A549 (cell line): ENCODE measurements around the gene ADGRG3. TPM values are rescaled to one million over a fixed set of nuclear protein-coding genes. Genes with fewer than 3 reads are reported as not detected.

ENCODE experiments used
- ATAC-seq, 2 experiments: fragments of 200-7000 bp in 1 of 2; fragments of >200 bp in 1 of 2; cut with Nextera tagmentation in 1 of 2; cut with Tn5 transposase in 1 of 2; 3 replicates each; pipeline versions ENCODE4 v1.8.0 to v1.9.1; 2018 to 2020; ENCODE audit warnings: mild to moderate bottlenecking in 1 of 2, moderate library complexity in 1 of 2
- CTCF ChIA-PET: fragments of 300-600 bp; sonication (Branson Sonifier 250); formaldehyde crosslinking; extraction: SDS; loops from one replicate; lab custom pipeline; 2021; ENCODE audit warnings: antibody characterized with exemption, inconsistent platforms; lab: Yijun Ruan, JAX
- POLR2A ChIA-PET: fragments of 350-600 bp; formaldehyde crosslinking; extraction: SDS; loops from one replicate; lab custom pipeline; 2021; ENCODE audit warnings: antibody characterized with exemption, inconsistent platforms; lab: Yijun Ruan, JAX
- DNase-seq, 2 experiments: peaks; one replicate each; pipeline versions ENCODE4 v3.0.0 to v3.0.0-alpha.2; 2011 to 2016; ENCODE audit warnings: low read depth in 1 of 2, low spot score in 1 of 2
- FAIRE-seq: peaks from 2 replicates; lab custom pipeline; 2011; peaks lifted over from hg19 to GRCh38; lab: Jason Lieb, UNC
- H3K27ac ChIP-seq, 2 experiments: fragments of >200 bp; sonication (Bioruptor Twin); formaldehyde crosslinking; 3 replicates each; pipeline ENCODE4 v1.5.1; 2016 to 2017
- H3K4me1 ChIP-seq: fragments of >200 bp; sonication (Bioruptor Twin); formaldehyde crosslinking; 3 replicates; pipeline ENCODE4 v1.6.1; 2016
- H3K4me2 ChIP-seq: fragments of >200 bp; sonication (Bioruptor Twin); formaldehyde crosslinking; 3 replicates; pipeline ENCODE4 v1.6.1; 2016
- H3K4me3 ChIP-seq: fragments of >200 bp; sonication (Bioruptor Twin); formaldehyde crosslinking; 3 replicates; pipeline ENCODE4 v1.5.1; 2016
- H3K9me3 ChIP-seq: fragments of >200 bp; sonication (Bioruptor Twin); formaldehyde crosslinking; 3 replicates; pipeline ENCODE4 v1.6.1; 2016
- CHD4 ChIP-seq: fragments of 200-600 bp; sonication (generic); IDR thresholded peaks from 2 replicates; pipeline ENCODE4 v1.6.1; 2016; ENCODE audit warnings: antibody characterized with exemption, mild to moderate bottlenecking, borderline replicate concordance
- EHF ChIP-seq: fragments of 250-450 bp; sonication (Bioruptor Pico); IDR thresholded peaks from 2 replicates; pipeline ENCODE4 v1.5.0; 2020; ENCODE audit warnings: mild to moderate bottlenecking
- ELK1 ChIP-seq: fragments of 150-350 bp; IDR thresholded peaks from 2 replicates; pipeline ENCODE4 v1.6.1; 2014; ENCODE audit warnings: low read depth, mild to moderate bottlenecking, low read length
- ESRRA ChIP-seq: fragments of 150-350 bp; IDR thresholded peaks from 2 replicates; pipeline ENCODE4 v1.6.1; 2014; ENCODE audit warnings: mild to moderate bottlenecking, low read length, borderline replicate concordance
- FOSB ChIP-seq: fragments of 250-450 bp; sonication (Bioruptor Pico); IDR thresholded peaks from 2 replicates; pipeline ENCODE4 v1.5.0; 2020; ENCODE audit warnings: mild to moderate bottlenecking, moderate library complexity
- GATA3 ChIP-seq: IDR thresholded peaks from 2 replicates; pipeline ENCODE4 v1.6.1; 2012; ENCODE audit warnings: borderline replicate concordance
- HOXA7 ChIP-seq: fragments of 250-450 bp; sonication (Bioruptor Pico); IDR thresholded peaks from 2 replicates; pipeline ENCODE4 v1.5.0; 2020; ENCODE audit warnings: mild to moderate bottlenecking, moderate library complexity
- HOXB13 ChIP-seq: fragments of 250-450 bp; sonication (Bioruptor Pico); IDR thresholded peaks from 2 replicates; pipeline ENCODE4 v1.5.0; 2020; ENCODE audit warnings: low read depth, mild to moderate bottlenecking, moderate library complexity
- MAFK ChIP-seq: fragments of 450-650 bp; IDR thresholded peaks from 2 replicates; pipeline ENCODE4 v1.6.1; 2014; ENCODE audit not compliant: partially characterized antibody
- MAX ChIP-seq: IDR thresholded peaks from 2 replicates; pipeline ENCODE4 v1.6.1; 2012
- NPAS2 ChIP-seq: fragments of 250-450 bp; sonication (Bioruptor Pico); IDR thresholded peaks from 2 replicates; pipeline ENCODE4 v1.8.0; 2022; ENCODE audit warnings: mild to moderate bottlenecking, moderate library complexity, borderline replicate concordance
- PHF8 ChIP-seq: fragments of 200-600 bp; sonication (generic); IDR thresholded peaks from 2 replicates; pipeline ENCODE4 v1.6.1; 2016; ENCODE audit warnings: low read depth, mild to moderate bottlenecking, antibody characterized with exemption, moderate library complexity, borderline replicate concordance
- POLR2A ChIP-seq: IDR thresholded peaks from 2 replicates; pipeline ENCODE4 v1.6.1; 2012; ENCODE audit warnings: mild to moderate bottlenecking, low read length
- POLR2AphosphoS2 ChIP-seq: conservative IDR thresholded peaks from 2 replicates; pipeline ENCODE4 v1.6.1; 2012; ENCODE audit warnings: low read length, improper control_type of control experiment, inconsistent platforms
- RAD21 ChIP-seq, 2 experiments: fragments of >200 bp in 1 of 2; sonication (Bioruptor Twin) in 1 of 2; formaldehyde crosslinking in 1 of 2; IDR thresholded peaks in 1 of 2; conservative IDR thresholded peaks in 1 of 2; 2 replicates in 1 of 2; 3 replicates in 1 of 2; pipeline ENCODE4 v1.6.1; 2012 to 2018; ENCODE audit warnings: inconsistent platforms in 1 of 2
- RARB ChIP-seq: fragments of 250-450 bp; sonication (Bioruptor Pico); IDR thresholded peaks from 2 replicates; pipeline ENCODE4 v1.8.0; 2021; ENCODE audit warnings: mild to moderate bottlenecking, moderate library complexity
- SREBF2 ChIP-seq: fragments of 450-650 bp; IDR thresholded peaks from 2 replicates; pipeline ENCODE4 v1.6.1; 2014; ENCODE audit warnings: mild to moderate bottlenecking, moderate library complexity
- TP53 ChIP-seq: fragments of 250-450 bp; sonication (Bioruptor Pico); IDR thresholded peaks from 2 replicates; pipeline ENCODE4 v1.5.0; 2021; ENCODE audit warnings: mild to moderate bottlenecking, moderate library complexity
- ZC3H11A ChIP-seq: fragments of 450-650 bp; IDR thresholded peaks from 2 replicates; pipeline ENCODE4 v1.6.1; 2014; ENCODE audit warnings: antibody characterized with exemption, mild to moderate bottlenecking
- ZFP36 ChIP-seq: fragments of 450-650 bp; IDR thresholded peaks from 2 replicates; pipeline ENCODE4 v1.6.1; 2014; ENCODE audit warnings: borderline replicate concordance; ENCODE audit not compliant: partially characterized antibody
- ZSCAN20 ChIP-seq: fragments of 250-450 bp; sonication (Bioruptor Pico); IDR thresholded peaks from 2 replicates; pipeline ENCODE4 v1.8.0; 2022; ENCODE audit warnings: mild to moderate bottlenecking, moderate library complexity
- WGBS: methylation state at CpG from one replicate; pipeline ENCODE4 v1.1.6; 2017; ENCODE audit errors: missing lambda C conversion rate; 5-methylcytosine and 5-hydroxymethylcytosine counted together
- polyA plus RNA-seq, 4 experiments: library from polyadenylated mRNA; depleted of rRNA in 3 of 4; stranded (reverse); fragments of >200 nt; fragmentation: RNase III in 1 of 4; extraction: RNeasy Plus Mini Kit Qiagen cat#74134 plus additional on column Dnase treatment in 1 of 4; gene quantifications; 2 replicates in 3 of 4; 3 replicates in 1 of 4; pipeline ENCODE4 v1.2.3, GENCODE V29; 2011 to 2017
- TF ChIP-seq, protein P1 (sequence below): IDR thresholded peaks from 2 replicates; pipeline ENCODE4 v1.6.1; 2012
- TF ChIP-seq, protein P2 (sequence below): fragments of 450-650 bp; IDR thresholded peaks from 2 replicates; pipeline ENCODE4 v1.6.1; 2014; ENCODE audit warnings: antibody characterized with exemption

ADGRG3 gene
- polyA plus RNA-seq, 2 of the 4 experiments (the other 2 are of a cell fraction): 0.25 to 0.45 TPM

DNA sequence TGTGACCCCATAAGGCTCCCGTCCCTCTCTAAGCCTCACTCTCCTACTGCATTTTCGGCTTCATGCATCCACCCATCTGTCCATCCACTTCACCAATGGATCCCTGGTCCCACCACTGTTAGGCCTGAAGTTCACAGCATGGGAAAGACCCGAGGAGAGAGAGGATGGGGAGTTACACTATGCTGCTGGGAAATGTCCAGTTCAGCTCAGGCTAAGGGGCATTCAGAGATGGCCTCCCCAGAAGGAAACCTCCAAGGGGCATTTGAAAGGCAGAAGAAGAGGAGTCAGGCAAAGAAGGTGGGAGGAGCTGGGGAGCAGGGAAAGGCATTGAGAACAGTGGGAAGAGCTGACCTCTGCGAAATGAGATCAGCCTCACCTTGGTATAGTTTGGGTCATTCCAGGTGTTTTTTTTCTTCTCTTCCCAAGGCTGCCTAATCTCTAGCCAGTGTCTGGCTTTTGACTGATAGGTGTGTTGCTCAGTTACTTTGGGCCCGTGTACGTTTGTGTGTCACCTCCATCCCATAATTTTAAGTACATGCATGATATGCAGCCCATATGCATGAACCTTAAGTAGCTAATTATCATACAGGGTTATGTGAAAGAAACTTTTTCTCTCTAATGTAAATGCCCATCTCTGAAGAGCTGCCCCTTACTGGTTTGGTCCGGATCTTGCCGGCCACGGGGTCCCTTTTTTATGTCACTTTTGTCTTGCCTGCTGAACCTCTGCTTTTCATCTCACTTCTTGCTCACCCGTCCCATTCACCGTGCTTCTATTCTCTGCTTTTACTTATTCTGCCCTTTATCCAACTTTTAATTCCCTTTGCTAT lies 14.9 kb downstream of the ADGRG3 start:
- no peak for ATAC-seq
- DNase-seq: no peak
- CTCF ChIA-PET: interaction anchor here (0.6 to 6.0 kb wide), 5 partner anchors 15 to 801 kb away, joined by 4 to 34 read pairs (median 4); no protein-coding TSS in a partner anchor
- Histone ChIP-seq H3K4me1 (peaks cover 6% of the 10 kb centered on the region), H3K4me2 (no peak overlapping the region), H3K4me3 (no peak overlapping the region), H3K27ac (no peak overlapping the region), H3K9me3 (no peaks in the 10 kb centered on the region)
- POLR2A ChIA-PET: no interaction called here
- TF ChIP-seq POLR2A (0 out of 2 replicates have a peak, but pooled peaks have one; percentile 11), NPAS2 (no peak)
- 73% methylated on average over 11 of the region's 11 CpGs for WGBS
- FAIRE-seq: no peak

GRCh38 chr16:57683636-57684545 lies 15.8 kb downstream of the ADGRG3 start:
- FAIRE-seq (no peak), DNase-seq (no peak), ATAC-seq (no peak)
- peaks cover 3% of the 10 kb centered on the region for H3K4me1 ChIP-seq
- H3K27ac ChIP-seq: no peak overlapping the region
- no peaks in the 10 kb centered on the region for H3K9me3 ChIP-seq
- WGBS: 81% methylated on average over 18 of the region's 18 CpGs
- ChIA-PET POLR2A (no interaction called here), CTCF (interaction anchor here (1.1 to 6.0 kb wide), 6 partner anchors 11 to 107 kb away, joined by 3 to 34 read pairs (median 4); no protein-coding TSS in a partner anchor)
- no peak overlapping the region for H3K4me2 ChIP-seq
- no peak for TF ChIP-seq TP53 (CRISPR knock-in tag)
- no peak for TF ChIP-seq ESRRA
- no peak for TF ChIP-seq MAFK
- no peak for TF ChIP-seq HOXA7 (CRISPR knock-in tag)
- TF ChIP-seq PHF8: no peak
- TF ChIP-seq EHF (CRISPR knock-in tag): no peak
- no peak for TF ChIP-seq FOSB (CRISPR knock-in tag)
- no peak for TF ChIP-seq ZC3H11A
- no peak for TF ChIP-seq RAD21 (conservative IDR thresholded peaks at IDR 0.05 in 1 of 2, IDR thresholded peaks at IDR 0.05 in 1 of 2)
- TF ChIP-seq, protein P1, sequence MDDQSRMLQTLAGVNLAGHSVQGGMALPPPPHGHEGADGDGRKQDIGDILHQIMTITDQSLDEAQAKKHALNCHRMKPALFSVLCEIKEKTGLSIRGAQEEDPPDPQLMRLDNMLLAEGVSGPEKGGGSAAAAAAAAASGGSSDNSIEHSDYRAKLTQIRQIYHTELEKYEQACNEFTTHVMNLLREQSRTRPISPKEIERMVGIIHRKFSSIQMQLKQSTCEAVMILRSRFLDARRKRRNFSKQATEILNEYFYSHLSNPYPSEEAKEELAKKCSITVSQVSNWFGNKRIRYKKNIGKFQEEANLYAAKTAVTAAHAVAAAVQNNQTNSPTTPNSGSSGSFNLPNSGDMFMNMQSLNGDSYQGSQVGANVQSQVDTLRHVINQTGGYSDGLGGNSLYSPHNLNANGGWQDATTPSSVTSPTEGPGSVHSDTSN: no peak
- no peak for TF ChIP-seq GATA3
- TF ChIP-seq MAX: no peak
- no peak for TF ChIP-seq ELK1
- no peak overlapping the region for H3K4me3 ChIP-seq

- Histone ChIP-seq H3K4me1 (peaks cover 12% of the 10 kb centered on the region), H3K4me2 (no peak overlapping the region), H3K9me3 (no peaks in the 10 kb centered on the region), H3K27ac (no peak overlapping the region), H3K4me3 (no peak overlapping the region)
- FAIRE-seq: no peak
- no peak for ATAC-seq
- CTCF ChIA-PET: interaction anchor here (1.0 to 6.0 kb wide), 7 partner anchors 12 to 108 kb away, joined by 3 to 34 read pairs (median 4); no protein-coding TSS in a partner anchor
- 88% methylated on average over 8 of the region's 8 CpGs for WGBS
- POLR2A ChIA-PET: no interaction called here
- TF ChIP-seq EHF (CRISPR knock-in tag) (no peak), SREBF2 (no peak), HOXB13 (CRISPR knock-in tag) (no peak), RARB (CRISPR knock-in tag) (no peak), ZSCAN20 (CRISPR knock-in tag) (no peak), POLR2A (no peak), CHD4 (no peak), ZFP36 (no peak), POLR2AphosphoS2 (no peak), ESRRA (no peak)
- TF ChIP-seq, protein P2, sequence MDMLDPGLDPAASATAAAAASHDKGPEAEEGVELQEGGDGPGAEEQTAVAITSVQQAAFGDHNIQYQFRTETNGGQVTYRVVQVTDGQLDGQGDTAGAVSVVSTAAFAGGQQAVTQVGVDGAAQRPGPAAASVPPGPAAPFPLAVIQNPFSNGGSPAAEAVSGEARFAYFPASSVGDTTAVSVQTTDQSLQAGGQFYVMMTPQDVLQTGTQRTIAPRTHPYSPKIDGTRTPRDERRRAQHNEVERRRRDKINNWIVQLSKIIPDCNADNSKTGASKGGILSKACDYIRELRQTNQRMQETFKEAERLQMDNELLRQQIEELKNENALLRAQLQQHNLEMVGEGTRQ: no peak
- no peak for DNase-seq
These were observed 16.7 kb downstream of the ADGRG3 start for GRCh38 chr16:57684626-57685358.
